Activated CD4-positive, CD25-positive, alpha-beta regulatory T cell (primary cell): ENCODE measurements around the gene GTF2IRD1.
A peak's percentile ranks its signal among the peaks of the same experiment; 100 is the strongest.
"Not testable (repeated sequence)": the region's sequence is repeated elsewhere in the genome, so short reads cannot be mapped to it uniquely, and the experiment has no call there.

Source experiments
- DNase-seq, 4 experiments: peaks; one replicate each; lab custom pipeline; 2025; lab: John Stamatoyannopoulos, UW

The GTF2IRD1 gene

GRCh38 chr7:74453322-74454011 is at the start of gene GTF2IRD1:
Gene GTF2IRD1 (plus strand): TSS chr7:74453906. CDS start chr7:74508081, 54,175 bp downstream.
- peak in 1 of 4 experiments; percentile 14 for DNase-seq

- no peak for DNase-seq
These were observed 49.4 kb upstream of the GTF2IRD1 start for GRCh38 chr7:74404388-74404700.

- no peak for DNase-seq
These were observed 49.0 kb upstream of the GTF2IRD1 start for GRCh38 chr7:74404741-74405140.

GRCh38 chr7:74405191-74405898 is 48.4 kb upstream of the GTF2IRD1 start:
- DNase-seq, result no peak

GRCh38 chr7:74405899-74406512 is 47.7 kb upstream of the GTF2IRD1 start:
- DNase-seq, result no peak

- DNase-seq, result no peak
These were observed 45.7 kb upstream of the GTF2IRD1 start for GRCh38 chr7:74407958-74408357.

- DNase-seq, result no peak
These were observed 44.1 kb upstream of the GTF2IRD1 start for GRCh38 chr7:74409571-74409970.

- no peak for DNase-seq
These were observed 42.9 kb upstream of the GTF2IRD1 start for GRCh38 chr7:74410772-74411171.

GRCh38 chr7:74411571-74411970 is 42.1 kb upstream of the GTF2IRD1 start:
- DNase-seq, result not testable (repeated sequence)

GRCh38 chr7:74412056-74412455 is 41.6 kb upstream of the GTF2IRD1 start:
- DNase-seq, result no peak

- DNase-seq, result no peak
These were observed 41.1 kb upstream of the GTF2IRD1 start for GRCh38 chr7:74412603-74413002.

GRCh38 chr7:74414595-74415333 is 38.9 kb upstream of the GTF2IRD1 start:
- not testable (repeated sequence) for DNase-seq

GRCh38 chr7:74417419-74417971 is 36.2 kb upstream of the GTF2IRD1 start:
- peak; percentile 7 to 30 (median 16) for DNase-seq

GRCh38 chr7:74418076-74418475 is 35.6 kb upstream of the GTF2IRD1 start:
- no peak for DNase-seq

GRCh38 chr7:74418538-74418937 is 35.2 kb upstream of the GTF2IRD1 start:
- DNase-seq, result no peak

GRCh38 chr7:74419232-74419631 is 34.5 kb upstream of the GTF2IRD1 start:
- not testable (repeated sequence) for DNase-seq

- no peak for DNase-seq
These were observed 33.7 kb upstream of the GTF2IRD1 start for GRCh38 chr7:74420006-74420405.

- no peak for DNase-seq
These were observed 29.3 kb upstream of the GTF2IRD1 start for GRCh38 chr7:74424291-74424880.

- no peak for DNase-seq
These were observed 25.7 kb upstream of the GTF2IRD1 start for GRCh38 chr7:74428023-74428422.

GRCh38 chr7:74429153-74429747 is 24.5 kb upstream of the GTF2IRD1 start:
- DNase-seq, result no peak

GRCh38 chr7:74430409-74430808 is 23.3 kb upstream of the GTF2IRD1 start:
- not testable (repeated sequence) for DNase-seq
